HG02973 (cell line): ENCODE results near the gene JAG1.

Experiments
- ATAC-seq: cut with Tn5 transposase; IDR thresholded peaks from one replicate; pipeline ENCODE4 v1.9.1; 2021; ENCODE audit warnings: moderate library complexity; ENCODE audit not compliant: unreplicated experiment

Gene JAG1

DNA sequence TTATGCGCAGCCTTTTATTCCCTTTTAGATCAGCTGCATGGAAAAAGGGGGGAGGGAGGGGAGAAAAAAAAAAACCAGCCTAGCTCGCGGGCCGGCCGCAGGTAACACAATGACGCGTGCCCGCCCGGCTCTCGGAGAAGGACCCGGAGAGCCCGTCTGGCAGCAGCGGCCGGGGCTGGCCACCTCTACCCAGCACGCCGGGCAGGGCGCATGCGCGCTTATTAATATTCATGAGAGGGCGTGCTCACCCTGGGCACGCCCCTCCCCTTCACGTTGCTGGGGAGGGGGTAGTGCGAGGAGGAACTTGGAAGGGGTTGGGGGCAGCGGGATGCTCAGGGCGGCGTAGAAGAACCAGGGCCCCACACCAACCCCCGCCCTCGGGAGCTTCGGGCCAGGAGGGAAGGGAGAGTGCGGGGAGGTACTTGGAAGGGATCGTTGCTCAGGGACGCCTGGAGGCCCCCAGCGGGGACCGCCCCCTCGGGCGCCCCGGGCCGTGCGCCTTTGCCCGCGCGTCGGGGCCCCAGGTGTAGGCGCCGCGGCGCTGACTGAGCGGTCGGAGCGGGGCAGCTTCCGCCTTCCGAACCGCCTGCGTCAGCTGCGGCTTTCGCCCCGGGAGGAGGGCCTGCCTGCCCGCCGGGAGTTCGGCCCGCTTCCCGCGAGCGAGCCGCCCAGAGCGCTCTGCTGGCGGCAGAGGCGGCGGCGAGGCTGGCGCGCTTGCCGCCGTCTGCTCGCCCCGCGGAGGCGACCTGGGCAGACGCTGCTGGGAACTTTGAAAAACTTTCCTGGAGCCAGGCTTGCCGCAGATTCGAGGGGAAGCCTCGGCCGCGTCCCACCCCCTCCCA is at the start of gene JAG1:
Gene JAG1, minus strand, starts transcription at position 158 of the 842 bp plus-strand sequence. CDS start 469 bp downstream, outside the sequence.
- peak; percentile 56 for ATAC-seq

DNA sequence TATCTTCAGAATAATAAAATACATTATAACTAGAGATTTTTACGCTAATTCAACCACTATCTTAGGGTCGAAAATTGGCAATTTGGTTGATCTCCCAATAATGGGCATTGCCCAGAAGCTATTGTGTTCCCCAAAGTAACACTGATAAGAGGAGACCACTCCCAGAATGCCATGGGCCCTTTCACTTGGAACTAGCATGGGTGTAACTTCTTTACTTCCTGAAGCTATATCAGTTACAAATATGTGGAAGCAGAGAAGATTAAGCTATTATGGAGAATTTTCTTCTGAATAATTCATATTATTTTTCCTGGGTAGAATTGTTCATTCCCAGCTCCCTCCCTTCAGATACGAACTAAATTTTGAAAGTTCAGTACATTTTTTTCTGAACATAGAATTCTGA is 48.2 kb upstream of the JAG1 start:
- no peak for ATAC-seq

DNA sequence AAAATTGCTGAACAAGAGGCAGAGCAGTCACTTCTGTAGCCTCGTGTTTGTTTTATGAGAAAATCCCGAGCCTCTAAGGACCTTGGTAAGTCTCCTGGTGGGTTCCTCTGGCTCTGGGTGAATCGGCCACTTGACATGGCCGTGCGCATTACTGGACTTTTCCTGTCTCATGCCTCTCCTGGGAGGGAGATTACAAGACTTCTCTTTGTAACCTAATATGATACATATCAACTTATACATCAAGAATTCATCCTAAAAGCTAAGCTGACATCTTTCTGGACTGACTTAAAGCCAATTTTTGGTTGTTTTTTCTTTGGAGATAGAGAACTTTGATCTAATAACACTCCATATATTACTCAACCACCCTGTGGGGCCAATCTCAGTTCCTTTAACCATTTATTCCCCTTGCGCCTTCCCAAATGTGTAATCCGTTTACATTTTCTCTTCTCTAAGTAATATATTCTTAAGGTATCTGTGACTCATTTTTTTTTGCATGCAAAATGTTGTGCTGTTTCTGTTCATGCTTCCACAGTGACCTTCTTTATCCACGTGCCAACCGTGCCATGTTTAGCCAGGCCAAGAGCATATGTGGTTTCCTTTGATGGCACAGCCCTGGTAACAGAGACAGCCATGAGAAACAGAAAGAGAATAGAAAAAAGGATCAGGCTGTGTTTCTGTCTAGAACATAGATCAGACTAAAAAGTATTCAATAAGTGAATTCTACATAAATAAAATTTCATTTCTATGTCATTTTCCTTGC is 47.5 kb upstream of the JAG1 start:
- no peak for ATAC-seq

DNA sequence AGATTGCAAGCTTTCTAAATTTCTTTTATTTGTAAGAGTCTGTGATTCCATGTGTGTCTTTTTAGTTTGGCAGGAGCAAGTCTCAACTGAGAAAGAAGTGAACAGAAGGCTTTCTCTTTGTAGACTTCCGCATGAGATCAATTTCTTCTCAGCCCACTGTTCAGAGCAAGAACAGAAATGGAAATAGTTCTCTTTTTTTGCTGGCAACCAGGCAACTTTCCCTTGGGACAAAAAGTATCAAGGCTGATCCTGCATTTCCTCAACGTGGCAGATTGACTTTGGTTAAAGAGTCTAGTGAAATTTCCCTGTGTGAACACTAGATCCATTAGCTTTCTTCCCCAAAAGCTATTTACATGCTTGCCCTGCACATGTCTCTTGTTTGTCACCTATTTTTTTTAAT is 46.8 kb upstream of the JAG1 start:
- no peak for ATAC-seq

DNA sequence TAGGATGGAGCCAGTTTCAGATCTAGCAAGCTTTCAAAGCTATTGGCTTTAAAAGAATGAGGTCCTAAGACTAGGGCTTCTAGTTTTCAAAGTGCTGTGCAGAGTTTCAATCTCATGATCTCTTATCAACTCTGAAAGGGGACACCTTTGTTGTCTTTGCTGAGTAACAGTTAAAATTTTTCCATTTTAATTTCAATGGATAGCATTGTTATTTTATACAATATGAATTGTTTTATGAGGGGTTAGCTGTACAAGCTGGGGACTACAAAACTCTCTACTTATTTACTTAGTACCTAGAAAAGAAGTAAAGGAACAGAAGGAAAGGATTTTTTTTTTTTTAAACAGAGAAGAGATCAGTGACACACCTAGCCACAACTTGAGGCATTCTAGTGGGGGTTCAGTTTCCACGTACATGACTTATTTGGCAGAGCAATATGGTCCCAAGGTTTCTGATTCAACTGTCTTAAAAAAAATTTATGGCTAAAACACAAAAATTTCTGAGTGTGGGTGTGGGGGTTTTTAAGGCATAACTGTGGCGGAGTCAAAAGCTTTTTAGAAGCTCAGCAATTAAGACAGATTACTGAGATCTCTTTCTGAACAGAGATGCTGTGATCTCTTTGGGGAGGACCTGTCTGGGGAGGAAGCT is 46.1 kb upstream of the JAG1 start:
- ATAC-seq = no peak

DNA sequence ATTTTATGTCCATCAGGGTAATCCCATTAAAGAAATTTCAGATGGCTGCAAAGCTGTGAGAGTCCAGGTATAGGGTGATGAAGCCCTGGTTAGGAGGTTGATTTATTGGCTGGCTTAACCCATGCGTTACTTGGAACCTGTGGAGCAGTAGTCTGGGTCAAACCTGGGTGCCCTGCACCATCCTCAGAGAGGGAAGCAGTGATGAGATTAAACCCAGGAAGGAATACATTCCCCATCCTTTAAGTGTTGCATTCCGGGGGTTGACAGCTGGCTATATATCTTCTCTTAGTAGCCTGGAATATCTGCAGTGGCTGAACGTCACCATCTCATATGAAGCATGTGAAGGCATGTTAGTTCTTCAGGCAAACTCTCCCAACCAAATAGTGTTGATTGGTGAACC is 44.9 kb upstream of the JAG1 start:
- ATAC-seq = no peak

DNA sequence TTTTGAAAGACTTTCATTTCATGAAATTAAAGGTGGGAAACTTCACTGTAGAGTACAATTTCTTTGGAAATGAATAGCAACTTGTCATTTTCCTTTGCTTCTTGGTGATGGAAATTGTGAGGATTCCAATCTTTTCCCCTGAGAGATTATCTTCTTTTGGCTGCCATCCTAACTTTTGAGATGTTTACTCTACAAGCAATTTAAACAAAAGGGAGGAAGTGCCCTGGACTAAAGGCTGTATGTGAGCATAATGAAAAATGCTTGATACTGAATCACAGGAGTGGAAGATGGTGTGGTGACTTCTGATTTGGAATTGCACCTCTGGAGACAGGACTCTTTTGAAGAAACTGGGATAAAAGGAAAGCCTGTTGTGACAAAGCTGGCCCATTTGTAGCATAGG is 43.1 kb upstream of the JAG1 start:
- no peak for ATAC-seq

DNA sequence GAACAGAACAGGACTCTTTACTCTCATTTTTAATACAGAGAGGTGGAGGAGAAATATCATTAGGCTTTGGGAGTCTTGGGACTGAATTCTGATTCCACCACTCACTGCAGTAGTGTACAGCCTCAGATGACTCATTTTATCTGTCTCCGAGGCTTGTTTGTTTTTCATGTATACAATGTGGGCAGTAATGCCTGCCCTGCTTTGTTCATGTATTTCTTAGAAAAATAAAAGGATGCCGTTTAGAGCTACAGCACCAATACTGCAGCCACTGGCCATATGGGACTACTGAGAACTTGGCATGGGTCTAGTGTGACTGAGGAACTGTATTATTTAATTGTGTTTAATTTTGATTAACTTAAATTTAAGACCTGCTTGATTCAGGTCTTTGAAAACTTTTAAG is 41.2 kb upstream of the JAG1 start:
- ATAC-seq = no peak

DNA sequence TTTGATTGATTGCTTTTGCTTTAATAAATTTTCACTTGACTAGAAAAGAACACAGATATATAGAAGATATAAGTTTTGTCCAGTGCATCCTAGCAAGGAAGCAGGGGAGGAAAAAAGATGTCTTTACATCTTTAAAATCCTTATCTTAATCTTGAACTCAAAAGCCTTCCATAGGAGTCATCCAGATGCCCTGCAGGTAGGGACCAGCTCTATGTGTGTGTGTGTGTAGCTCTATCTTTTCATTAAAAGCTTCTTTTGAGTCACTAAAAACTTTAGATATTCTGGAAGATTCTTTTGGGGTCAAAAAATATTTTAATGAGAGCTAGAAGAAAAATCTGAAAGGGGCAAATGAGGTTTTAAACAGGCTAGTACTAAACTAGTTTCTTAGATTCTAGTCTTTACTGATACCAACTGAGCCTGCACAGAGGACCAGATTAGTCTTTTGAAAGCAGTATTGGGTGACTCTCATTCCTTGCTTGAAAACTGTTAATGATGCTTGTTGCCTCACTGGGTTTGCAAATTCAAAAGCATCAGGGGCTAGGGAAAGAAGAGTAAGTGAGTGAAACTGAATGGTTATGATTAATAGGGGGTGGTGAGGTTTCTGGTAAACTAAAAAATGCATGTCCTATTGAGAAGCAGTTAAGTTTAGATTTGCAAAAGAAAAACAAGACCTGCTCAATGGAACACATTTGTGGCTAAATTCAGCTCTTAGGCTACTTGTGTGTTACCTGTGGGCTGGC is 40.6 kb upstream of the JAG1 start:
- no peak for ATAC-seq

DNA sequence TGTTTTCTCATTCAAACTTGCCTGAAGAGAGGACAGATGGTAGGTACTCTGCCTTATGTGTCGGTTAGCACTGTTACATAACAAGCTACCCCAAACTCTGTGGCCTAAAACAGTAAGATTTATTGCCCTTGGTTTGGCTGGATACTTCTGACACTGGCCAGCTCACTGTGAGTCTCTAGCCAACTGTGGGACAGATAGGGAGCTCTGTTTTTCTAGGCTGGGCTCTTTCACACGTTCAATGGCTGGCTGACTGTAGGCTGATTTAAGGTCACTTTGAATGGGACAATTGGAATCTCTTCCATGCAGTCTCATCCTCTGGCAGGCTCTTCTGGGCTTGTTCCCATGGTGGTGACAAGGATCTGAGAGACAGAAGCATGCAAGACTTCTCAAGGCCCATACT is 39.4 kb upstream of the JAG1 start:
- ATAC-seq = no peak

DNA sequence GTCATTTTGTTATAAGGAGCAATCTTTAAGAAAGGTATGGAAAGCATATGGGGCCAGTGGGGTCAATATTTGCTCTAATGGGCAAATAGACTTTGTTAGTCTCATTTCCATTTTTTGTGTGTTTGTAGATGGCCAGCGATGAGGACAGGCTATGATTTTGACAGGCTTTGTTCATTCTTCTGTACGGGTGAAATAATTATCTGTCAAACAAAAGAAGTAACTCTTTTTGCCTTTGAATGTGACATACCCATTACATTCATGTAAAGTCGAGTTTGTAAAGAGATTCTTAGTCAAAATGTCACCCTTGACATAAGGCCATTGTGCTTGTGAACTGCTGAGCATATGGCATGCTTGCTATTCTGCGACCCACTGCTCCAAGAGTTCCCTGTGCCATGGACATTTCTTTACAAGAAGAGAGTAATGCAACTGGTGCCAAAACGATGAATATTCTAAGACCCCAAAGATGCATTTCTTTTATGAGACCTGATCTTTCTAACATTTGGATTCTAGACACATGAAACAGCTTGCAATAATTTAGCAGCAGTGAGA is 38.2 kb upstream of the JAG1 start:
- no peak for ATAC-seq

DNA sequence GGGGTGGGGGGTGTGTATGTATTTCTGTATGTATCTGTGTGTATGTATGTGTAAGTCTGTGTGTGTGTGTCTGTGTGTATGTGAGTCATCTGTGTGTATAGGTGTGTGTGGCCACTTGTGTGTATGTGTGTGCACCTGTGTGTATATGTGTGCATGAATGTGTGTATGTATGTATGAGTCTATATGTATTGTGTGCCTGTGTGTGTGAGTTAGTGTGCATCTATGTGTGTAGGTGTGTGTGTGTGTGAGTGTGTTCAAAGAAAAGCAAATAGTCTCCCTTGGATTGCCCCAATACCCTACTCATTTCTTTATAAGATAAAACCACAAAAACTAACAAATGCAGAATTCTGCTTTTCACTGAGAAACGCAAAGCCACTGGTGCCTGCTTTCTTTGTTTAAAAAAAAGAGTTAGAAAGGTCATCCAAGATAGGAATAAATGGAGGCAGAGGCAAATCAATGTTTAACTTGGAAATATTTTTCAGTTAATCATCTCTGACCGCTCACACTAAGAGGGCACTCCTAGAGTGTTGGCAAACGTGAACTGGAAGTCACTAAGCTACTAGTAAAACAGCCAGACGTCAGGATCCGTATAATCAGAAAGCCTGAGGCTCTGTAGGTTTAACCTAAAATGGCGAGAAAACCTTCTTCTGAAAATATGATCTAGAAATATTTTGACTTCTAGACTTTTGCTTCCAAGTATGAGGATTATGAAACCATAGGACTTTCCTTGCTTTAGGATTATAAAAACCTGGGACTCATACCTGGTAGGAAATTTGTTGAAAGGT is 37.4 kb upstream of the JAG1 start:
- no peak for ATAC-seq

DNA sequence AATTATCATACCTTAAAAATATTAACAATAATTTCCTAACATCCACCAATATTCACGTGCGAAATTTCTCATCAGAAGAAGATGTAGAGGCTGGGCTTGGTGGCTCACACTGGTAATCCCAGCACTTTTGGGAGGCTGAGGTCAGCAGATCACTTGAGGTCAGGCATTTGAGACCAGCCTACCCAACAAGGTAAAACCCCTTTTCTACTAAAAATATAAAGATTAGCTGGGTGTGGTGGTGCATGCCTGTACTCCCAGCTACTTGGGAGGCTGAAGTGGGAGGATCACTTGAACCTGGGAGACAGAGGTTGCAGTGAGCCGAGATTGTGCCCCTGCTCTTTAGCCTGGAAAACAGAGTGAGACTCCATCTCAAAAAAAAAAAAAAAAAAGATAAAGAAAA is 36.1 kb upstream of the JAG1 start:
- no peak for ATAC-seq

DNA sequence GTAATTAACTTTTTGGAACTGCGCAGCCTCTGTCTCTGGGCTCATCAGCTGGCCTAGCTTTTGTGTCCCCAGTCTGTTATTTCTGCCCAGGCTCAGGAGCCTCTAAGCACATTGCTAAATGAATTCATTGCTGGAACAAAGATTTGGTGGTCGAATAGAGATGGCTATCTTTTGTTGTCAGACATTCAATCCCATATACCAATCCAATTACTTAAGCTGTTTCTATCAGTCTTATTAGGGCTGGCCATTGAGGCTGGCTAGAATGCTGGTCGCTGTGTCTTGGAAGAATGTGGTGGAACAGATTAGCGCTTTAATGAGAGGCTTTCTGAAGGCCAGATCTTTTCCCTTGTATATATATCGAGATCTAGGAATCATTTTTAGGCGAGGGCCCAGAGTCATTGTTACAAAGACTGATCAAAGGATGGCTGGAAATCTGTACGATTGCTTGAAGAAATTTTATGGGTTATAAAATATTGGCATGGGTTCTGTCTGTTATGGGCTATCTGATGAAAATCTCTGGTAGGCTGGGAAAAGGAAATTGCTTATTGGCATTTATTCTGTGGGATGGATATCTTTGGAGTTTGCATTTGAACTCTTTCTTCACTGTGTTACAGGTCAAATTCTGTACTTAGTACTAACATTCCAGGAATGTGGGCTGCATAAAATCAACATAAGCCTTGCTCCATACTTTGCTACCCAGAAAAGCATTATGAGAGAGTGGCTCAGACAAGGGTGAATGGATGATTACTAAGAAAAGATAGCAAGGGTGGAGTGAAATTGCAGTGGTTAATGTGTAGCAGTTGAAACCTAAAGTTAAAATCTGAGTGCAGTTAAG is 34.8 kb upstream of the JAG1 start:
- no peak for ATAC-seq

DNA sequence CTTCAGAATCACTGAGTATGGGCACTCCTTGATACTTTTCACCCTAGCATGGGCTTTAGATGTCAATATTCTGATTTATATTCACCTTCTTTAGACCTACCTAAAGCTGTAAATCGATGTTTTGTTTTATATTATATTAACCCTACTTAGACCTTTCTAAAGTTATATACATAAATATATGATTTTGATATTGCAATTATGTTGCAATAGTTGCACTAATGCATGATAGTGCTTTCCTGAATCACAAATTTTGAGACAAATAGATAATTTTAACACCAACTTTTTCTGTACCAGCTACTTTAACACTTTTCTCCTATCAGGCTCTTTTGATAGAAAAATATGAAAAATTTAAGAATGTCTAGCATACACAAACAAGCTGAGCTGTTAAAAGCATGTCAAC is 34.0 kb upstream of the JAG1 start:
- ATAC-seq = no peak

DNA sequence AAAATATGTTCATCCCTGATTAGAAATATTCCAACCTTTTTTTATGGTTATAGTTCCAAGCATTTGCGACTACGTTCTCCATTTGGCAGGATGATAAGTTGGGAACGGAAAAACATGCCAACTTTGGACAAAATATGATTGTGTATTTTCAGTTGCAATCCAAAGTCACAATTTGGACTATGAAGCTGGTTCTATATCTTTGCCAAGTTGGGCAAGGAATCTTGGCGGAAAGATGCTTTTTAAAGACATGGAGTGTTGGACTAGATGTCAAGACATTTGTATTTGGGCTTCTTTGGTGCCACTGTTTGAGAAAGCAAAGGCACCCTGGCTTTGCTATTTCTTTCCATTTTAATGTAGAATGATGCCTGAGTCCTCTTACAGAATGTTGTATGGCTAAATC is 33.3 kb upstream of the JAG1 start:
- ATAC-seq = no peak

DNA sequence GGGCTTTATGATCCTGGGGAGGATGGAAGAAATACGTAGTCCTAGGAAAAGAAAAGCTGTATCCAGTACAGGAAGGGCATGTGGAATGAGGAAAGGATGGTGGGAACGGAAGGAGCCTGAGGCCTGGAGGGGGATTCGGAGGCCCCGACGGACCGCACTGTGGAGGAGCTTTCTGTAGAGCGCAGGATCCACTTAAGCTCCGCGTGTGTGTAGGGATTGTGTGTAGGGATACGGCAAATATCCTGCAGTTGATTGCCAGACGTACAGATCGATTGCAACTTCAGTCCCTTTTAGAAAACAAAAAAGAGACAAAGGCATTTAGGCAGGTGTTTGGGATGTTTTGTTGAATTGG is 32.6 kb upstream of the JAG1 start:
- ATAC-seq = no peak

DNA sequence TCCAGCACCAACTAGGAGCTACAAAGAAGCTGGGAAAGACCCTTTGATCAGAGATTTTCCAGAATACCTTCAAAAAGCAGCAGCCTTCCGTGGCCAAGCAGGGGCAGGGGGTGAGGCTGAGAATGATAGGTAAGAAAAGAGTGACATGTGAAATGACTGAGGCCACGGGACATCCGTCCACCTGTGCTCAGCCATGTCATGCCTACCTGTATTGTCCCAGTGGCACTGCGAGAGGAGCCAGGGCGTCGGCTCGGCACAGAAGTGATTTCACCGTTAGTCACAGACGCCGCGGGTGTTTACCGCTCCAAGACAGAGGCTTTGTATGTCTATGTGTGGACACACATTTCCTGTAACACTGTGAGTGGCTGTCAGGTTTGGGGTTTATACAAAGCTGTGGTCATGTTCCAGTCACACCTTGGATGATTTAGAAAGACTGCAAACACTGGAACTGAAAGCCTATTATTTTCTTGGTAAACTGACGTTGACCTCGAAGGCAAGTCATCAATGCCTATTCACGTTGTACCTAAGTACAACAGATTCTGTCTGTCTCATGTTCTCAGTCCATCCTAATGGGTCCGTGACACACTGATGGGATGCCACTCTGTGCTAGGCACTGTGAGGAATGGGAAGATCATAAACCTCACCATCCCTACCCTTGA is 32.1 kb upstream of the JAG1 start:
- no peak for ATAC-seq

DNA sequence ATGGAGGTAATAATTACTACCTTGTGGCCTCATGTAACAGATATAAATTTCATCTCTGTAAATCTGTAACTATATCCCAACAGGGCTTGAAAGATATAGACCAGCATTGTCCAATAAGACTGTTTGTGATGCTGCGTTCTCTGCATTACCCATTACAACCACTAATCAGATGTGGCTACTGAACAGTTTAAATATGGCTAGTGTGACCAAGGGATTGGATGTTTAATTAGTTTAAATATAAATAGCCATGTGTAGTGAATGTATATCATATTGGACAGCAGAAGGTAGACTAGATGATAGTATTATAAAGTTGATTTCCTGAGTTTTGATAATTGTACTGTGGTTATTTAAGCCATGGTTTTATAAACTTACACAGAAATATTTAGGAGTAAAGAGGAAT is 27.8 kb upstream of the JAG1 start:
- no peak for ATAC-seq
